Choroid plexus epithelial cell (primary cell): ENCODE measurements around the gene EIPR1.

Experiments used
- DNase-seq: peaks from one replicate; pipeline ENCODE4 v3.0.0-alpha.2; 2010; ENCODE audit warnings: low read depth
- H3K4me3 ChIP-seq: 2 replicates; pipeline ENCODE4 v1.5.1; 2011; ENCODE audit warnings: low read depth, mild to moderate bottlenecking, control low read depth, low read length, moderate library complexity
- TF ChIP-seq, protein P1 (sequence below): conservative IDR thresholded peaks from 2 replicates; pipeline ENCODE4 v1.5.1; 2011; ENCODE audit warnings: low read depth, mild to moderate bottlenecking, control low read depth, inconsistent platforms, low read length, moderate library complexity

The EIPR1 gene

DNA sequence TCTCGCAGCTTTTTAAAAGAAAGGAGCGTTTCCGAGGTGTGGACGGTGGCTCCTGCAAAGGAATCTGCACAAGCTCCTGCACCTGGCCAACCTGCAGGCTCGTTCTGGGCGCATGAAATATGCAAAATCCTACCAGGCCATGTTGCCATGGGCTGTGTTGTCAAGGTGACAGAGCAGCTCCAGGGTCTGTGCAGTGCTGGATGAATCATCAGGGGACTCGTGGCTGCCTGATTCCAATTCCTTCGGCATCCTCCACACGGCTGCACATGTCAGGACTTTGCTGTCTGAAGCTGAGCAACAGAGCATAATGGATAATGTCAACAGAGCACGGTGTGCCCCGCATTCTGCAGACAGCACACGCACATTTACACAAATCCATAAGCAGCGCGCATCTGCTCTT, 120.5 kb downstream of the EIPR1 start:
- TF ChIP-seq, protein P1, sequence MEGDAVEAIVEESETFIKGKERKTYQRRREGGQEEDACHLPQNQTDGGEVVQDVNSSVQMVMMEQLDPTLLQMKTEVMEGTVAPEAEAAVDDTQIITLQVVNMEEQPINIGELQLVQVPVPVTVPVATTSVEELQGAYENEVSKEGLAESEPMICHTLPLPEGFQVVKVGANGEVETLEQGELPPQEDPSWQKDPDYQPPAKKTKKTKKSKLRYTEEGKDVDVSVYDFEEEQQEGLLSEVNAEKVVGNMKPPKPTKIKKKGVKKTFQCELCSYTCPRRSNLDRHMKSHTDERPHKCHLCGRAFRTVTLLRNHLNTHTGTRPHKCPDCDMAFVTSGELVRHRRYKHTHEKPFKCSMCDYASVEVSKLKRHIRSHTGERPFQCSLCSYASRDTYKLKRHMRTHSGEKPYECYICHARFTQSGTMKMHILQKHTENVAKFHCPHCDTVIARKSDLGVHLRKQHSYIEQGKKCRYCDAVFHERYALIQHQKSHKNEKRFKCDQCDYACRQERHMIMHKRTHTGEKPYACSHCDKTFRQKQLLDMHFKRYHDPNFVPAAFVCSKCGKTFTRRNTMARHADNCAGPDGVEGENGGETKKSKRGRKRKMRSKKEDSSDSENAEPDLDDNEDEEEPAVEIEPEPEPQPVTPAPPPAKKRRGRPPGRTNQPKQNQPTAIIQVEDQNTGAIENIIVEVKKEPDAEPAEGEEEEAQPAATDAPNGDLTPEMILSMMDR = no peak
- peak; percentile 20 for DNase-seq
- no peak overlapping the region for H3K4me3 ChIP-seq

DNA sequence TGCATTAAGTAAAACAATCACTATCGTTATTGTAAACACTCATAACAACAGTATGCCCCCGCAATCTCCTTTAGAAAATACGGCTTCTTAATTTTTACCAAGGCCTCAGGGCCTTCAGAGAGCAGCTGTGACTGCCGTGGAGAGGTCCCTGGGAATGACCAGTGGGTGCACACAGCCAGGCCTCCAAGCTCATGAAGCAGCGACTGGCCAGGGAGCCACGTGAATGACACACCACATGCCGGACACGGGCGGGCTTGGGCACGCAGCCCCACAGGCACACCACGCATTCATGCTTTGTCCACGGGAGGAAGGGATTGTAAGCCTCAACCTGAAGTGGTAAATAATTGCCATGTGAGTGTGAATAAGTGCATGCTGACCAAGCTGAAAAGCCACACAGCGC, 121.0 kb downstream of the EIPR1 start:
- no peak for DNase-seq
- TF ChIP-seq, protein P1 = no peak
- H3K4me3 ChIP-seq = no peak overlapping the region

DNA sequence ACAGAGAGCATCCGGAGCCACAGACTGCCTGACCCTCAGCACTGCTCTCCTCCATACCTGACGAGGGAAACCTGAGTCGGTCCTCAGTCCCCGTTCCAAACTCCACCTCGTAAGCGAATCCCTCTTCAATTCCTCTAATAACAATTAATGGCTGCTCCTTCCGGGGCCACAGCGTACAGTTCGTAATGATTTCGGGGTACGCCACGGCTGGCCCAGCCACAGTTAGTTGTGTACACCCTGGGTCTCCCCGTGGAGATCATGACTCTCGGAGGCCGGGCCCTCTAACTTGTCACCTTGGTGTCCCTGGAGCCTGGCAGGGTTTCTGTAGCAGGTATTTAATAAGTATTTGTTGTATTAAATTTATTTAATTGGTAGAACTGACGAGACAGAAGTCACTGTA, 121.5 kb downstream of the EIPR1 start:
- no peak for DNase-seq
- TF ChIP-seq, protein P1 = no peak

GRCh38 chr2:3254442-3254941, 123.1 kb downstream of the EIPR1 start:
- TF ChIP-seq, protein P1 = no peak
- DNase-seq = no peak
- no peak overlapping the region for H3K4me3 ChIP-seq

More for the DNA sequence above, 121.5 kb downstream of the EIPR1 start:
- H3K4me3 ChIP-seq = no peak overlapping the region

GRCh38 chr2:3253913-3254441, 123.6 kb downstream of the EIPR1 start:
- H3K4me3 ChIP-seq = no peak overlapping the region
- TF ChIP-seq, protein P1 = no peak
- no peak for DNase-seq

DNA sequence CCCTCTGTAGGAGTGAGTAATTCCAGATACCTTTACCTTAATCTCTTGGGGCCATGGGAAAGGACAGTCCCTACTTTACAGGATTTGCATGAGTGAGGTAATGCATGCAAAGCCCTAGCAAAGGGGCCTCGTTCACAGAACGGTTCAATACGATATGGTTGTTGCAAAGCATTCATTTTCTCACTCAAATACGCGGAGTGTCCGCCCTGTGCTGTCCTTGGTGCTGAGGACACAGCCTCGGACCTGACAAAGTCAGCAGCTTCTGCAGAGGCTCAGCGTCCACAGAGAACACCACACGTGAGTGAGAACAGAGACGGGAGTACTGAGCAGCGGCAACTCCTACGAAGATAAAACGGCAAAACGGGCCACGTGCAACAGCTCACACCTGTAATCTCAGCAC, 125.7 kb downstream of the EIPR1 start:
- TF ChIP-seq, protein P1 = no peak
- DNase-seq = peak; percentile 44
- H3K4me3 ChIP-seq = no peak overlapping the region

DNA sequence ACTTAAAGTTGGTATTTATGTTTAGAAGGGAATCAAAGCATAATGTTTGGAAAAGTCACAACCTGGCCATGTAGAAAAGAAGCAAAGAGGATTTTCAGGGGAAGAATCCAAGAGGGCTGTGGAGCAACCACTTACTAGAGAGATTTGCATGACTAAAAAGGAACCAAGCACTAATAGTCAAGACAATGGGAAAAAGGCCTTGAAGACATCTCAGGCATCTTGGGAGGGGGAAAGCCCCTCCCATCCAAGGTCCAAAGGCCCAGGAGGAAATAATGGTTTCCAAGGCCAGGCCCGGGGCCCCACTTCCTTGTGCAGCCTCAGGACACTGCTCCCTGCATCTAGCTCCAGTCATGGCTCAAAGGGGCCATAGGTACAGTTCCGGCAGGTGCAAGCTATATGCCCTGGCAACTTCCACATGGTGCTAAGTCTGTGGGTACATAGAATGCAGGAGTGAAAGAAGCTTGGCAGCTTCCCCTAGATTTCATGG, 128.1 kb downstream of the EIPR1 start:
- TF ChIP-seq, protein P1 = no peak
- DNase-seq = no peak
- H3K4me3 ChIP-seq = no peak overlapping the region
